GM23338 (cell line): Measurements from ENCODE around the gene ANKRD63.

Experiments used
- CREB1 ChIP-seq: fragments of 250-450 bp; sonication (Bioruptor Pico); IDR thresholded peaks from 2 replicates; pipeline ENCODE4 v1.5.0; 2020; ENCODE audit warnings: low read depth, mild to moderate bottlenecking, moderate library complexity
- EZH2 ChIP-seq: fragments of 200-600 bp; sonication (generic); IDR thresholded peaks from one replicate; pipeline ENCODE4 v1.8.0; 2017; ENCODE audit warnings: antibody characterized with exemption, mild to moderate bottlenecking, low read depth; ENCODE audit not compliant: unreplicated experiment
- EZH2phosphoT487 ChIP-seq: fragments of 200-600 bp; sonication (generic); IDR thresholded peaks from one replicate; pipeline ENCODE4 v1.8.1; 2018; ENCODE audit warnings: antibody characterized with exemption; ENCODE audit not compliant: unreplicated experiment
- JUNB ChIP-seq: IDR thresholded peaks from one replicate; pipeline ENCODE4 v1.6.1; 2016; ENCODE audit warnings: antibody characterized with exemption; ENCODE audit not compliant: unreplicated experiment
- NANOG ChIP-seq: IDR thresholded peaks from 2 replicates; pipeline ENCODE4 v1.6.1; 2016; ENCODE audit warnings: antibody characterized with exemption, borderline replicate concordance
- POLR2AphosphoS5 ChIP-seq: IDR thresholded peaks from 2 replicates; pipeline ENCODE4 v1.6.1; 2016; ENCODE audit warnings: antibody characterized with exemption, low read depth
- ZNF114 ChIP-seq: fragments of 250-450 bp; sonication (Bioruptor Pico); IDR thresholded peaks from 2 replicates; pipeline ENCODE4 v1.5.0; 2020; ENCODE audit warnings: mild to moderate bottlenecking, moderate library complexity
- ZNF331 ChIP-seq: fragments of 250-450 bp; sonication (Bioruptor Pico); IDR thresholded peaks from 2 replicates; pipeline ENCODE4 v1.5.0; 2020; ENCODE audit warnings: low read depth, mild to moderate bottlenecking, moderate library complexity
- TF ChIP-seq, protein P1 (sequence below), 2 experiments: fragments of 200-600 bp in 1 of 2; sonication (generic) in 1 of 2; conservative IDR thresholded peaks; 2 replicates each; pipeline versions ENCODE4 v1.5.1 to v1.6.1; 2016 to 2017; ENCODE audit warnings: antibody characterized with exemption in 2 of 2, low read depth in 2 of 2, mild to moderate bottlenecking in 2 of 2, moderate library complexity in 1 of 2
- TF ChIP-seq, protein P2 (sequence below): IDR thresholded peaks from 2 replicates; pipeline ENCODE4 v1.6.1; 2016; ENCODE audit warnings: antibody characterized with exemption
- TF ChIP-seq, protein P3 (sequence below): IDR thresholded peaks from one replicate; pipeline ENCODE4 v1.6.1; 2018; ENCODE audit warnings: antibody characterized with exemption; ENCODE audit not compliant: unreplicated experiment

DNA sequence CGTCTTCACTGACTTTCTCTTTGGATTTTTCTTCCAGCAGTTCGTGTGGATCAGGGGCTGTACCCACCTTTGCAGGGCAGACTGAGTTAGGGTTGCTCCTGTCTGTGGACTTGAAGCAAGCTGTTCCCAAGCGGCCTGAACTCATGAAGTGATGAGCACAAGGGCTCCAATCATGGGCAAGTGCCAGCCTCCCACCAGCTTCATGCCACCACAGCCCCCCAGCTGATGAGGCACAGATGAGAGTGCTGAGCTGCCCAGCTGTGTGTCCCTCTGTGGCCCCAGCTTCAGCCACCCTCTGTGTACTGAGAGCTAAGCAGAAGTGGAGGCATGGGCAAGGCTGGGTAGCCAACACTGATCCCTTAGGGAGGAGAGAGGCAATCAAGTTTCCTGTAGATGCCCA is 28.1 kb upstream of the ANKRD63 start:
- TF ChIP-seq POLR2AphosphoS5 (no peak), EZH2phosphoT487 (no peak), CREB1 (CRISPR knock-in tag) (no peak), ZNF331 (CRISPR knock-in tag) (no peak), EZH2 (no peak), ZNF114 (no peak), JUNB (no peak), NANOG (no peak)
- TF ChIP-seq, protein P1, sequence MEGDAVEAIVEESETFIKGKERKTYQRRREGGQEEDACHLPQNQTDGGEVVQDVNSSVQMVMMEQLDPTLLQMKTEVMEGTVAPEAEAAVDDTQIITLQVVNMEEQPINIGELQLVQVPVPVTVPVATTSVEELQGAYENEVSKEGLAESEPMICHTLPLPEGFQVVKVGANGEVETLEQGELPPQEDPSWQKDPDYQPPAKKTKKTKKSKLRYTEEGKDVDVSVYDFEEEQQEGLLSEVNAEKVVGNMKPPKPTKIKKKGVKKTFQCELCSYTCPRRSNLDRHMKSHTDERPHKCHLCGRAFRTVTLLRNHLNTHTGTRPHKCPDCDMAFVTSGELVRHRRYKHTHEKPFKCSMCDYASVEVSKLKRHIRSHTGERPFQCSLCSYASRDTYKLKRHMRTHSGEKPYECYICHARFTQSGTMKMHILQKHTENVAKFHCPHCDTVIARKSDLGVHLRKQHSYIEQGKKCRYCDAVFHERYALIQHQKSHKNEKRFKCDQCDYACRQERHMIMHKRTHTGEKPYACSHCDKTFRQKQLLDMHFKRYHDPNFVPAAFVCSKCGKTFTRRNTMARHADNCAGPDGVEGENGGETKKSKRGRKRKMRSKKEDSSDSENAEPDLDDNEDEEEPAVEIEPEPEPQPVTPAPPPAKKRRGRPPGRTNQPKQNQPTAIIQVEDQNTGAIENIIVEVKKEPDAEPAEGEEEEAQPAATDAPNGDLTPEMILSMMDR (conservative IDR thresholded peaks at IDR 0.05; ENCODE audit: low read depth in 2 of 2), result no peak
- TF ChIP-seq, protein P2, sequence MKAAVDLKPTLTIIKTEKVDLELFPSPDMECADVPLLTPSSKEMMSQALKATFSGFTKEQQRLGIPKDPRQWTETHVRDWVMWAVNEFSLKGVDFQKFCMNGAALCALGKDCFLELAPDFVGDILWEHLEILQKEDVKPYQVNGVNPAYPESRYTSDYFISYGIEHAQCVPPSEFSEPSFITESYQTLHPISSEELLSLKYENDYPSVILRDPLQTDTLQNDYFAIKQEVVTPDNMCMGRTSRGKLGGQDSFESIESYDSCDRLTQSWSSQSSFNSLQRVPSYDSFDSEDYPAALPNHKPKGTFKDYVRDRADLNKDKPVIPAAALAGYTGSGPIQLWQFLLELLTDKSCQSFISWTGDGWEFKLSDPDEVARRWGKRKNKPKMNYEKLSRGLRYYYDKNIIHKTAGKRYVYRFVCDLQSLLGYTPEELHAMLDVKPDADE, result no peak
- TF ChIP-seq, protein P3, sequence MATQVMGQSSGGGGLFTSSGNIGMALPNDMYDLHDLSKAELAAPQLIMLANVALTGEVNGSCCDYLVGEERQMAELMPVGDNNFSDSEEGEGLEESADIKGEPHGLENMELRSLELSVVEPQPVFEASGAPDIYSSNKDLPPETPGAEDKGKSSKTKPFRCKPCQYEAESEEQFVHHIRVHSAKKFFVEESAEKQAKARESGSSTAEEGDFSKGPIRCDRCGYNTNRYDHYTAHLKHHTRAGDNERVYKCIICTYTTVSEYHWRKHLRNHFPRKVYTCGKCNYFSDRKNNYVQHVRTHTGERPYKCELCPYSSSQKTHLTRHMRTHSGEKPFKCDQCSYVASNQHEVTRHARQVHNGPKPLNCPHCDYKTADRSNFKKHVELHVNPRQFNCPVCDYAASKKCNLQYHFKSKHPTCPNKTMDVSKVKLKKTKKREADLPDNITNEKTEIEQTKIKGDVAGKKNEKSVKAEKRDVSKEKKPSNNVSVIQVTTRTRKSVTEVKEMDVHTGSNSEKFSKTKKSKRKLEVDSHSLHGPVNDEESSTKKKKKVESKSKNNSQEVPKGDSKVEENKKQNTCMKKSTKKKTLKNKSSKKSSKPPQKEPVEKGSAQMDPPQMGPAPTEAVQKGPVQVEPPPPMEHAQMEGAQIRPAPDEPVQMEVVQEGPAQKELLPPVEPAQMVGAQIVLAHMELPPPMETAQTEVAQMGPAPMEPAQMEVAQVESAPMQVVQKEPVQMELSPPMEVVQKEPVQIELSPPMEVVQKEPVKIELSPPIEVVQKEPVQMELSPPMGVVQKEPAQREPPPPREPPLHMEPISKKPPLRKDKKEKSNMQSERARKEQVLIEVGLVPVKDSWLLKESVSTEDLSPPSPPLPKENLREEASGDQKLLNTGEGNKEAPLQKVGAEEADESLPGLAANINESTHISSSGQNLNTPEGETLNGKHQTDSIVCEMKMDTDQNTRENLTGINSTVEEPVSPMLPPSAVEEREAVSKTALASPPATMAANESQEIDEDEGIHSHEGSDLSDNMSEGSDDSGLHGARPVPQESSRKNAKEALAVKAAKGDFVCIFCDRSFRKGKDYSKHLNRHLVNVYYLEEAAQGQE, result no peak
